T47D (cell line): ENCODE data around the gene ETV6.

ENCODE experiments used
- DNase-seq, 2 experiments: peaks; one replicate each; pipeline versions ENCODE4 v3.0.0 to v3.0.0-alpha.2; 2011 to 2012; ENCODE audit warnings: low read depth in 1 of 2, low spot score in 1 of 2
- JUND ChIP-seq: IDR thresholded peaks from 2 replicates; pipeline ENCODE4 v1.6.1; 2012; ENCODE audit warnings: low read depth
- in situ Hi-C: cut with HindIII; loops from 2 replicates; pipeline ENCODE4 v1.10.0; 2016; ENCODE audit warnings: low sequenced_read_pairs, low pct_unique_long_range_greater_than_20kb

Gene ETV6

DNA sequence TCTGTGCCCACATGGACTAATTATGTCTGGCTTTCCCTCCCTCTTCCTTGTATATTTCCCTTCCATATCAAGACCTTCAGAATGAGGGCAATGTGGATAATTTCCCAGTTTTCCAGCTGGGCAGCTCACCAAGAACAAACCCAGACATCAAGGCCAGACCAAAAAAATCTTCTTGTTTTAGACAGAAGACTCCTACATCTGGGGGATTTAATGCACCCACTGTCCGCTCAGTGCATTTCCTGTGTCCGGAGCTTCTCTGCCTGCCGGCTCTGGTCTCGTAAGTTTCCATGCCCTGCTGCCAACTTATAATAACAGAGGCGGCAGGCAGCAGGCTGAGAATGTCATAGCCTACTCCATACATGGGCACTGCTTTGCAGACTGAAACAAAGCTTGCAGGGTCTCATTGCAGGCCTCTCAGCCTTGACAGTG is 214.0 kb downstream of the ETV6 start:
- no peak for TF ChIP-seq JUND
- in situ Hi-C loops = no loop called here
- no peak for DNase-seq

DNA sequence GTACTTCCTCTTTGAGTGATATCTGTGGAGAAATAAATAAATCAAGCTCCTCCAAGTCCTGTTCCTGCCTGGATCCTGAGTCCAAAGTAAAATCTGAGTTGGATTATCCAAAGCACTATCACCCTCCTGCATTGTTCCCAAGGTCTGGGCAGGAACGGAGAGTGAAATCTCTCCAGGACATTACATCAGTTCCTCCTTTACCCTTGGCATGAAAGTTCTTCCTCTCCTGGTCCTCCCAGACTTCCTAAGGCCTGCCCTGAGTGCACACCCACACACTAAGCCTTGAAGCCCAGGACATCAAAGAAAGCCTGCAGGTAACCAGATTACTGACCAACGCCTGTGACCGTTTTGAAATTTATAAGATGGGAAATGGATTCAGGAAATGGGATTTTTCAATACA is 214.5 kb downstream of the ETV6 start:
- no peak for TF ChIP-seq JUND
- no peak for DNase-seq
- in situ Hi-C loops = no loop called here

DNA sequence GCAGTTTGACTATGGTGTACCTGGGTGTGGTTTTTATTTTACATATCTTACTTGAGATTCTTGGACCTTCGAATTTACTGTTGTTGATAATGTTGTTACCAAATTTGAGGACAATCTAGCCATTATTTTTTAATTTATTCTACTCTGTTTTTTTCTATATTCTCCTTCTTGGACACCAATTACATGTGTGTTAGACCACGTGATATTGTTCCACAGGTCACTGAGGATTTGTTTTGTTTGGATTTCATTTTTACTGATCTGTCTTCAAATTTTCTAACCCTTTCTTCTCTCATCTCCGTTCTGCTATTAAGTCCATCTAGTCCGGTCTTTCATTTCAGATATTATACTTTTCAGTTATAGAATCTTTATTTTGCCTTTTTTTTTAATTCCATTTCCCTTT is 216.3 kb downstream of the ETV6 start:
- in situ Hi-C loops = no loop called here
- no peak for TF ChIP-seq JUND
- no peak for DNase-seq

DNA sequence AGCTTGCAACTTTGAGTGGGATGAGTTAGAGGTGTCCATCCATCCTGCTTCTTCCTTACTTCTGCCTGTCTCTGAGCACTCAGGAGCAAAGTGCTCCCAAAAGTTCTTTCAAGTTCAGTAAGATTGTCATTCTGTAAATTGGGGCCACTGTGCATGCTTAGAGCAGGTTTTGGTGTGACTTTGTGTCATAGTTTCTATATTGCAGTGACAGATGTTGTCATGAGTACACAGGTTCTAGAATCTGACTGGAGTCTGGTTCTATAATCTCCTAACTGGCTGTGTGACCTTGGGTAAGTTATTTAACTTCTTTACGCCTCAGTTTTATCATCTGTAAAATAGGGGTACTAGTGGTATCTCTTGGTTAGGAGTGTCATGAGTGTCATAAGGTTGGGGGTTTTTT is 218.6 kb downstream of the ETV6 start:
- in situ Hi-C loops = no loop called here
- TF ChIP-seq JUND = no peak

DNA sequence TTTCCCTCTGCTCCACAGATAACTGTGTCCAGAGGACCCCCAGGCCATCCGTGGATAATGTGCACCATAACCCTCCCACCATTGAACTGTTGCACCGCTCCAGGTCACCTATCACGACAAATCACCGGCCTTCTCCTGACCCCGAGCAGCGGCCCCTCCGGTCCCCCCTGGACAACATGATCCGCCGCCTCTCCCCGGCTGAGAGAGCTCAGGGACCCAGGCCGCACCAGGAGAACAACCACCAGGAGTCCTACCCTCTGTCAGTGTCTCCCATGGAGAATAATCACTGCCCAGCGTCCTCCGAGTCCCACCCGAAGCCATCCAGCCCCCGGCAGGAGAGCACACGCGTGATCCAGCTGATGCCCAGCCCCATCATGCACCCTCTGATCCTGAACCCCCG is 219.9 kb downstream of the ETV6 start:
- no peak for TF ChIP-seq JUND
- DNase-seq = no peak
- in situ Hi-C loops = no loop called here

More for the DNA sequence above, 218.6 kb downstream of the ETV6 start:
- no peak for DNase-seq

DNA sequence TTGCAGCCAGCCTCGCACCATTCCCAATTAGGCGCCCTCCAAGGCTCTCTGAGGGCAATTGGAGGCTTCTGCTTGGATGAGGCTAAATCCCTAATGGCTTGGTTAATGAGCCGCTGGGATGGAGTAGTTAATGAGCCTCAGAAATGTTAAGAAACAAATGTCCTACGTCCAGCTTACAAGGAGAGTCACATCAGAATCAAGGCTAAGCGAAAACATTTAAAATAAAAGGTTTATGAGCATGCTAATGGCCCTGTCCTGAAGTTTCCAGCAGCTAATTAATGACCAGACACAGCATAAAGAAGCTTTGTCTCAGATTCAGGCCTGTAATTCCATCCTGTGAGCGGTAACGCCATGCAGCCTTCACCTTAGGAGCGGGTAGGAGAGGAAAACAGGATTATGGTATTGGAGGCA is 220.6 kb downstream of the ETV6 start:
- no peak for TF ChIP-seq JUND
- no peak for DNase-seq
- in situ Hi-C loops = no loop called here

DNA sequence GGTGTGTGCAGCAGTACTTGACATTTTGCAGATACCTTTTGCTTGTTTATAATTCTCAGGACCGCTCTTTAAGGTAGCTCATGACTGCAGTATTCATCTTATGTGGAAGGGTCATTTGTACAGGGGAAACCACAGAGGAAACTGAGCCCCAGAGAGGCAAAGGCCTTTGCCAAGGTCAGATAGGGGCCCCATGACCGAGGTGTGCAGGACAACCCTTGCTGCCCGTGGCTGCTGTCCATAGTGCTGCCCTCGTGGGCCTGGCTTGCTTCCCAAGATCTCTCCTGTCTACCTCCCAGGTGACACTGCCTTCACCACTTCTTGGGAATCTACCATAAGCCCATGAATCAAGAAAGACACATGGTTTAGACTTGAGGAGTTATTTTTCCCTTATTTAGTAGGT is 222.6 kb downstream of the ETV6 start:
- in situ Hi-C loops = no loop called here
- TF ChIP-seq JUND = no peak
- no peak for DNase-seq

DNA sequence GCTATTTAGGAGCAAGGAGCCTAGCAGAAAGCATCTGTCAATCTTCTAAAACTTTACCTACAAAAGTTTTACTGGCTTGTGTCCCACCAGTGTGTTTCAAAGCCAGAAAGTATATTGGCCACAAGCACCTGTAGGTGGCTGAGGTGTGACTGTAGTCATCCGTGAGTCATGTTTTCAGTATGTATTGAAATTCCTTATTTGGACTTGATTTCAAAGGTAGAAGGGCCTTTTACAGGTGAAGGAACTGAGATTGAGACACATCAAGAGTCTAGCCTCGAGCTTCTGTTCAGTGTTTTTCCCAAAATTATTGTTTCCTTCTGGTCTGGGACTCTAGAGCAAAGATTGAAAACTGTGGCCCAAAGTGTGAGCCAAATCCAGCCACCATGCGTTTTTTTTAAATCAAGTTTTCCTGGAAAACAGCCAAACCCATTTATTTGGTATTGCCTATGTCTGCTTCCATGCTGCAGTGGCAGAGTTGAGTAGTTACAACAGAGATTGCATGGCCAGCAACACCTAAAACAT is 226.0 kb downstream of the ETV6 start:
- DNase-seq = no peak
- TF ChIP-seq JUND = no peak
- in situ Hi-C loops = no loop called here

DNA sequence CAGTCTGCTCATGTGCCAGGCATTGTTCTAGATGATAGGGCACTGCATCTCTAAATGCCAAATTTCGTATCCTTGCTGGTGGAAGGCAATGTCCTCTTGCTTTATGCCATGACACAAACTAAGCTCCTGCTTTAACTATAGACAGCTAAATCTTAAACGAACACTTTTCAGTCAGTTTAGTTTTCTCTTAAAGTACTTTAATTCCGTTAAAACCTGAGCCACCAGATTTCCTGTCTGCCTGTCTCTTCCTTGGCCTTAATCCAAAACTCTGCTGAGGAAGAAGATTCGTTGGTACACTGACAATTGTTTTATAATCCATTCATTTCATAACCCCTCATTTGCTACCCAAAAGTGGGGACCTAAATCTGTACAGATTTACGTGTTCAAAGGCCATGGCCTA is 226.8 kb downstream of the ETV6 start:
- no peak for TF ChIP-seq JUND
- in situ Hi-C loops = no loop called here
- DNase-seq = no peak

DNA sequence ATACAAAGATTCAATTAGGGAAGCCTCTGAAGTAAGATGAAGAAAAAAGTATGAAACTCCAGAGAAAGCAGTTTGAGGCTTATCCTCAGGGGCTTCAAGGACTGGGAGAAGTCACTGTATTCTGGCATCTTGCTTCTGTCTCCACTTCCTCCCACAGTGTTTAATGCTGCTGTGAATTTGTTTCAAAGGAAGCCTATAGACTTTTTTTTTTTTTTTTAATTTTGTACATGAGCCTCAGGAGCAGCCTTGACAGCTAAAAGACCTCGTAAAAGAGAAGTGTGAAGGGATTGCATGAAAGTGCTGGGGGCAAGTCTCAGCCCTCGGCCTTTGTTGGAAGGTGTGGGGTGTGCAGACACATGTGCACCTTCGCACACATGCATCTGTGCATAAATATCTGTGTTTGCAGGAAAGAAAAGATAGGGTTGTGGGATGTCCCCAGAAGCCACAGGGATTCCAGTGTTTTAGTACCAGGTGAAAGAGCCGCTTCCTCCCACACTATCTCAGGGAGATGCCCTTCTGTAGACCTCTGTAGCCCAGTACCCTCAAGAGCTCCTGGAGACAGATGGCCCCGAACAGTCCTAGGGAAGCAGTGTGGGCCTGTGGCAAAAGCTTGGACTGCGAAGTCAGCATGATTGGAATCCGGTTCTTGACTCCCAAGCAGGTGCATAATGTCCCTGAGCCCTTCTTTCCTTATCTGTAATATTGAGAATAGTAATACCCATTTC is 227.8 kb downstream of the ETV6 start:
- DNase-seq = no peak
- TF ChIP-seq JUND = no peak
- in situ Hi-C loops = no loop called here

DNA sequence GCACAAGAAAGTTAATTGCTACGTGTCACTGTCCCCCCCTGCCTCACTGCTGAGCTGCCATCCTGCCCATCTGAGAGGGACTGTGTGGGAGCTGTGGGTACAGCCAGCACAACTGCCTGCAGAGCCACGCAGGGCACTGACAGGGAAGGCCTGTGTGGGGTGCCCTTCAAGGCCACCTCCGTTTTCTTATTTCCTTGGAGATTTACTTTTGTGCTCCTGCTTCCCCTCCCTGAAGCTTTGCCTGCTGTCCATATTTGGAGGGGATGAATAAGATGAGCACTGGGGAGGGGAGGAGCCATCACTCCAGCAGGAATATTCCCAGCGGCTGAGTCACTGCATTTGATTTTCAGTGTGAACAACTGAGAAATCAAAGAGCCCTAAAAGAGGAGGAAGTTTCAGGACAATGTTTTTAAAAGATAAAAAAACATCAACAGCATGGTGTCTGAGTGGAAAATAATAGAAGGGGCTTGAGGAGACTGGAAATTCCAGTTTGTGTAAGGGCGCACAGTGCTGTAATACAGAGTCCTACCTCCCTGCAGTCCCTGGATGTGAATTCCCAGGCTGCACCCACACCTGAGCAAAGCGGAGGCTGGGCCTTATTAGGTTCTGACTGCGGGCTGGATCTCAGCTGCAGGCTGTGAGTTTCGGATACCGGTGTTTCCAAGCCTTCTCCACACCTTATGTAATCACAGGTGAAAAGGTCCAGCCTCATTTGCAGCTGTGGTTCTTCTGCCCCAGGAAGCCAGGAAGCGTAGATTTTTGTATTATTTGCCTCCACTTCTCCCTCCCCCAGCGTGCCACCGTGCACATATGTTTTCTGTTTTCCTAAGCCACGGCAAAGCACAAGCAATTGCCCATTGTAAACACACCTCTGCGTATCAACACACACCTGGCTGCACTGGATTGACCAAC is 228.7 kb downstream of the ETV6 start:
- DNase-seq = no peak
- no peak for TF ChIP-seq JUND
- in situ Hi-C loops = no loop called here

DNA sequence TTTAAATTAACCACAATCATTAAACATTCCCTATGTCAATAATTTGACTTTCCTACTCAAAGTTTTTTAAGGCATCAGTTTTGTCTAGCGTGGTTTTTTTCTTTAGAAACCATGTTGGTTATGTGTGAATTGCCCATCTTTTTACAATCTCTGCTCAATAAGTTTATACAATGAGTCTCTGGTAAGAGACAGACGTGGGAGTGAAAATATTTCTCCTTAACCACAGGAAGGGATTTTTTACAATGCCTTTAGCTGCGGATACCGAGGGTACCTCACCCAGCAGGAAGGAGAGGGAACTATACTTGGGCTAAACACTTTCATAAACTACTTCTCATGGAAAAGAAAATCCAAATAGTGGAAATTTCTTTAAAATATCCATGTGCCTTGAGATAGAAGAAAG is 229.8 kb downstream of the ETV6 start:
- in situ Hi-C loops = no loop called here
- no peak for DNase-seq
- TF ChIP-seq JUND = no peak

DNA sequence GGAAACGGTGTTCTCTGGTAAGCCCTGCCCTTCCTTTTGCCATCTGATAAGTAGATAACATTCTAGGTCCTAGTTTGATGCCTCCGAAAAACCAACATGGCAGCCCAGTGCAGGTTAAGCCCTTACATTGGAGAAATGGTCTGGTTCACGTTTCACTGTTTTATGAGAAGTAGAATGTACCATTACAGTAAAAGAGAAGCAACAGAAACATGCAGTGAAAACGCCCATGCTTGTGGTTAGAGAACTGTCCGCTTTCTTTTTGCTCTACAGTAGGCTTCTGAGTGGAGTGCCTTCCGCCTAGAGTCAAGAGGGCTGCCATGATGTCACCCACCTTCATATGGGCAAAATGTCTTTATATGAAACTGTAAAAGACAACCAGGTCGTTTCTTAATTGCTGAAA is 230.9 kb downstream of the ETV6 start:
- TF ChIP-seq JUND = no peak
- no peak for DNase-seq
- in situ Hi-C loops = no loop called here
